WTC11 (cell line): ENCODE measurements around the gene SH3TC2.

Source experiments
- NR2C2 ChIP-seq: sonication (generic); formaldehyde crosslinking; IDR thresholded peaks from 2 replicates; pipeline ENCODE4 v1.8.0; 2022; ENCODE audit warnings: mild to moderate bottlenecking, missing genetic modification reagents
- TF ChIP-seq, protein P1 (sequence below): fragments of 200-600 bp; IDR thresholded peaks from 2 replicates; pipeline ENCODE4 v1.8.0; 2022; ENCODE audit warnings: antibody characterized with exemption
- TF ChIP-seq, protein P2 (sequence below): sonication (generic); formaldehyde crosslinking; conservative IDR thresholded peaks from 2 replicates; pipeline ENCODE4 v1.8.1; 2022; ENCODE audit warnings: mild to moderate bottlenecking, missing genetic modification reagents

DNA sequence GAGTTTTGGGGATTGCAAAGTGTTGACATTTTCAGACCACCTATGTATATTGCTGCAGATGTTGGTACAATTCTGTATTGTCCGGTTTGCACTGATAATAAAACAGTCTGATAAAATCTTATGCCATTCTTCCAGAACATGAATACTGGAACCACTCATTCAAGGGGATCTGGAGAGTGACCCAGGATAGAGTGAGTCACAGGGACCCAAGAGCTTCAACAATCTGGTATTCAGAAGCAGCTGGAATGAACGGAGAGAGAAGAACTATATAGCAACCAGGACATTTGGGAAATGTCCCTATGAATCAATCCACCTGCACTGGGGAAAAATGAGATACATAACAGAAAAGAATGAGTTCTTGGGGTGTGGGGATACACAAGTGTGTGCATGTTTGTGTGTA is 73.3 kb downstream of the SH3TC2 start:
- TF ChIP-seq, protein P1, sequence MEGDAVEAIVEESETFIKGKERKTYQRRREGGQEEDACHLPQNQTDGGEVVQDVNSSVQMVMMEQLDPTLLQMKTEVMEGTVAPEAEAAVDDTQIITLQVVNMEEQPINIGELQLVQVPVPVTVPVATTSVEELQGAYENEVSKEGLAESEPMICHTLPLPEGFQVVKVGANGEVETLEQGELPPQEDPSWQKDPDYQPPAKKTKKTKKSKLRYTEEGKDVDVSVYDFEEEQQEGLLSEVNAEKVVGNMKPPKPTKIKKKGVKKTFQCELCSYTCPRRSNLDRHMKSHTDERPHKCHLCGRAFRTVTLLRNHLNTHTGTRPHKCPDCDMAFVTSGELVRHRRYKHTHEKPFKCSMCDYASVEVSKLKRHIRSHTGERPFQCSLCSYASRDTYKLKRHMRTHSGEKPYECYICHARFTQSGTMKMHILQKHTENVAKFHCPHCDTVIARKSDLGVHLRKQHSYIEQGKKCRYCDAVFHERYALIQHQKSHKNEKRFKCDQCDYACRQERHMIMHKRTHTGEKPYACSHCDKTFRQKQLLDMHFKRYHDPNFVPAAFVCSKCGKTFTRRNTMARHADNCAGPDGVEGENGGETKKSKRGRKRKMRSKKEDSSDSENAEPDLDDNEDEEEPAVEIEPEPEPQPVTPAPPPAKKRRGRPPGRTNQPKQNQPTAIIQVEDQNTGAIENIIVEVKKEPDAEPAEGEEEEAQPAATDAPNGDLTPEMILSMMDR, result no peak
- TF ChIP-seq, protein P2, sequence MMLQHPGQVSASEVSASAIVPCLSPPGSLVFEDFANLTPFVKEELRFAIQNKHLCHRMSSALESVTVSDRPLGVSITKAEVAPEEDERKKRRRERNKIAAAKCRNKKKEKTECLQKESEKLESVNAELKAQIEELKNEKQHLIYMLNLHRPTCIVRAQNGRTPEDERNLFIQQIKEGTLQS (CRISPR knock-in tag), result no peak
- no peak for TF ChIP-seq NR2C2
